H9 (cell line): ENCODE results near the gene CCDC110. TPM values are rescaled to one million over a fixed set of nuclear protein-coding genes. Genes with fewer than 3 reads are reported as not detected.

Experiments used
- DNase-seq: peaks from one replicate; pipeline ENCODE4 v3.0.0-alpha.2; 2017
- H2AFZ ChIP-seq: one replicate; pipeline ENCODE4 v1.6.1; 2013; ENCODE audit warnings: mild to moderate bottlenecking, low read length, control low read depth, moderate library complexity
- H2AK5ac ChIP-seq: 2 replicates; pipeline ENCODE4 v1.6.1; 2013; ENCODE audit warnings: low read length, control low read depth, mixed read lengths; ENCODE audit not compliant: insufficient read length
- H2BK120ac ChIP-seq: one replicate; pipeline ENCODE4 v1.6.1; 2013; ENCODE audit warnings: low read depth, mild to moderate bottlenecking, low read length, control low read depth, inconsistent platforms; ENCODE audit not compliant: poor library complexity, severe bottlenecking
- H2BK12ac ChIP-seq: 2 replicates; pipeline ENCODE4 v1.6.1; 2013; ENCODE audit warnings: low read length, control low read depth, mixed read lengths, low read depth; ENCODE audit not compliant: insufficient read length
- H2BK15ac ChIP-seq: 2 replicates; pipeline ENCODE4 v1.6.1; 2013; ENCODE audit warnings: low read depth, low read length, control low read depth
- H2BK20ac ChIP-seq: one replicate; pipeline ENCODE4 v1.6.1; 2013; ENCODE audit warnings: low read depth, mild to moderate bottlenecking, low read length, control low read depth, inconsistent platforms; ENCODE audit not compliant: poor library complexity, severe bottlenecking
- H2BK5ac ChIP-seq: 2 replicates; pipeline ENCODE4 v1.6.1; 2013; ENCODE audit warnings: low read length, control low read depth, mixed read lengths; ENCODE audit not compliant: insufficient read length
- H3K14ac ChIP-seq: 2 replicates; pipeline ENCODE4 v1.6.1; 2013; ENCODE audit warnings: low read length, control low read depth; ENCODE audit not compliant: insufficient read depth
- H3K18ac ChIP-seq: 2 replicates; pipeline ENCODE4 v1.6.1; 2013; ENCODE audit warnings: low read depth, mild to moderate bottlenecking, mixed read lengths, low read length, control low read depth; ENCODE audit not compliant: insufficient read length
- H3K23ac ChIP-seq: 2 replicates; pipeline ENCODE4 v1.6.1; 2013; ENCODE audit warnings: low read length, control low read depth, mixed read lengths, low read depth; ENCODE audit not compliant: insufficient read length
- H3K23me2 ChIP-seq: 2 replicates; pipeline ENCODE4 v1.6.1; 2013; ENCODE audit warnings: low read depth, mild to moderate bottlenecking, mixed read lengths, low read length, control low read depth; ENCODE audit not compliant: insufficient read length, poor library complexity, severe bottlenecking
- H3K27ac ChIP-seq: 2 replicates; pipeline ENCODE4 v1.5.1; 2013; ENCODE audit warnings: low read length, control low read depth, mixed read lengths, low read depth; ENCODE audit not compliant: insufficient read length
- H3K27me3 ChIP-seq: 2 replicates; pipeline ENCODE4 v1.6.1; 2013; ENCODE audit warnings: low read length, control low read depth, inconsistent platforms; ENCODE audit not compliant: insufficient read depth
- H3K4ac ChIP-seq: 2 replicates; pipeline ENCODE4 v1.6.1; 2013; ENCODE audit warnings: low read depth, mild to moderate bottlenecking, control low read depth, inconsistent platforms, low read length, moderate library complexity
- H3K4me1 ChIP-seq: 2 replicates; pipeline ENCODE4 v1.6.1; 2013; ENCODE audit warnings: low read length, control low read depth, inconsistent platforms; ENCODE audit not compliant: insufficient read depth
- H3K4me2 ChIP-seq: 2 replicates; pipeline ENCODE4 v1.6.1; 2013; ENCODE audit warnings: low read length, control low read depth, mixed read lengths; ENCODE audit not compliant: insufficient read length, insufficient read depth
- H3K56ac ChIP-seq: 2 replicates; pipeline ENCODE4 v1.6.1; 2013; ENCODE audit warnings: low read depth, mild to moderate bottlenecking, mixed read lengths, low read length, control low read depth; ENCODE audit not compliant: insufficient read length
- H3K79me1 ChIP-seq: 2 replicates; pipeline ENCODE4 v1.6.1; 2013; ENCODE audit warnings: low read depth, mild to moderate bottlenecking, moderate library complexity, low read length, control low read depth, inconsistent platforms; ENCODE audit not compliant: insufficient read depth, poor library complexity, severe bottlenecking
- H3K79me2 ChIP-seq: 2 replicates; pipeline ENCODE4 v1.6.1; 2013; ENCODE audit warnings: low read length, control low read depth, inconsistent platforms; ENCODE audit not compliant: insufficient read depth
- H3K9ac ChIP-seq: 2 replicates; pipeline ENCODE4 v1.6.1; 2013; ENCODE audit warnings: low read length, control low read depth, mixed read lengths; ENCODE audit not compliant: insufficient read length; ENCODE audit errors: extremely low read depth
- H3K9me3 ChIP-seq: one replicate; pipeline ENCODE4 v1.6.1; 2013; ENCODE audit warnings: low read depth, low read length, inconsistent platforms; ENCODE audit not compliant: control insufficient read depth
- H3T11ph ChIP-seq: one replicate; pipeline ENCODE4 v1.6.1; 2013; ENCODE audit warnings: mild to moderate bottlenecking, low read length, control low read depth, inconsistent platforms
- H4K20me1 ChIP-seq: one replicate; pipeline ENCODE4 v1.6.1; 2013; ENCODE audit not compliant: control insufficient read depth, insufficient read length, insufficient read depth
- H4K5ac ChIP-seq: 2 replicates; pipeline ENCODE4 v1.6.1; 2013; ENCODE audit warnings: low read depth, mild to moderate bottlenecking, mixed read lengths, low read length, control low read depth; ENCODE audit not compliant: insufficient read length
- H4K8ac ChIP-seq: replicated peaks from 2 replicates; pipeline ENCODE4 v1.6.1; 2013; ENCODE audit warnings: low read length, control low read depth, mixed read lengths, low read depth; ENCODE audit not compliant: insufficient read length
- H4K91ac ChIP-seq: 2 replicates; pipeline ENCODE4 v1.6.1; 2013; ENCODE audit warnings: low read depth, mild to moderate bottlenecking, moderate library complexity, mixed read lengths, low read length, control low read depth; ENCODE audit not compliant: insufficient read length
- H3K27ac Mint-ChIP-seq, 3 experiments: 2 replicates in 2 of 3; 3 replicates in 1 of 3; pipeline ENCODE4 v1.8.0; 2020 to 2021; ENCODE audit warnings: mixed read lengths in 3 of 3, mild to moderate bottlenecking in 1 of 3, moderate library complexity in 1 of 3
- H3K27me3 Mint-ChIP-seq: 2 replicates; pipeline ENCODE4 v1.8.0; 2021; ENCODE audit warnings: low read depth, mild to moderate bottlenecking, moderate library complexity, mixed read lengths
- H3K36me3 Mint-ChIP-seq, 3 experiments: 2 replicates in 2 of 3; 3 replicates in 1 of 3; pipeline ENCODE4 v1.8.0; 2020 to 2021; ENCODE audit warnings: low read depth in 3 of 3, mixed read lengths in 3 of 3; ENCODE audit not compliant: insufficient read depth in 1 of 3
- H3K4me1 Mint-ChIP-seq, 2 experiments: 2 replicates each; pipeline ENCODE4 v1.8.0; 2020; ENCODE audit warnings: mixed read lengths in 2 of 2
- H3K4me3 Mint-ChIP-seq, 2 experiments: 2 replicates in 1 of 2; 3 replicates in 1 of 2; pipeline ENCODE4 v1.8.0; 2020 to 2021; ENCODE audit warnings: mild to moderate bottlenecking in 2 of 2, mixed read lengths in 2 of 2, moderate library complexity in 1 of 2
- H3K9me3 Mint-ChIP-seq, 2 experiments: 2 replicates in 1 of 2; 3 replicates in 1 of 2; pipeline ENCODE4 v1.8.0; 2020; ENCODE audit warnings: mild to moderate bottlenecking in 2 of 2, mixed read lengths in 2 of 2, moderate library complexity in 1 of 2
- WGBS: extraction: QIAGEN DNeasy Blood & Tissue Kit; methylation state at CpG from one replicate; pipeline ENCODE4 v1.1.7; 2013; ENCODE audit warnings: missing lambda C conversion rate, low lambda C conversion rate, mixed read lengths; ENCODE audit not compliant: insufficient read length; ENCODE audit errors: extremely low coverage; 5-methylcytosine and 5-hydroxymethylcytosine counted together
- total RNA-seq: library from RNA; stranded (reverse); gene quantifications from 2 replicates; pipeline ENCODE4 v1.2.1, GENCODE V29; 2021
- TF ChIP-seq, protein P1 (sequence below): fragments of 200-600 bp; sonication (generic); conservative IDR thresholded peaks from 3 replicates; pipeline ENCODE4 v1.8.0; 2021; ENCODE audit warnings: antibody characterized with exemption, mild to moderate bottlenecking

The CCDC110 gene
- total RNA-seq, 1 experiment from 2014 or later: 2.3 TPM

DNA sequence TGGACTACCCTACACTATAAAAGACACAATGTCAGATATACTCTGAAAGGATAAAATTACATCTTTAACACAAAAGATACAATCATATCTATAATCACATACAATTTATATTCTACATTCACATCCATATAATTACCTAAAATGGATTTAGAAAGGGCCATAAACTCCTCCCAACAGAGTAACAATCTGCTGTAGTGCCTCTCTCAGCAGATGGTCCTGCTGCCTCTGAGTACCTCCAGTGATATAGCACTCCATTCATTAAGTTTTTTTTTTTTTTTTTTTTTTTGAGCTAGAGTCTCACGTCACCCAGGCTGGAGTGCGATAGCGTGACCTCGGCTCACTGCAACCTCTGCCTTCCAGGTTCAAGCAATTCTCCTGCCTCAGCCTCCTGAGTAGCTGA is 67.5 kb downstream of the CCDC110 start:
- Mint-ChIP-seq H3K4me1 (peaks cover 0 to 2% of the 10 kb centered on the region in 2 experiments; a peak in 1 of 4 replicates), H3K27me3 (no peaks in the 10 kb centered on the region), H3K4me3 (no peak overlapping the region), H3K9me3 (no peaks in the 10 kb centered on the region), H3K27ac (no peak overlapping the region; a peak in 1 of 7 replicates), H3K36me3 (peaks cover 3 to 72% (median 66%) of the 10 kb centered on the region in 3 experiments; a peak in 6 of 7 replicates)
- H3K9ac ChIP-seq: no peak overlapping the region
- no peak overlapping the region for H2AFZ ChIP-seq
- H2BK120ac ChIP-seq: no peak overlapping the region
- H3K27me3 ChIP-seq: no peaks in the 10 kb centered on the region
- no peaks in the 10 kb centered on the region for H3K79me2 ChIP-seq
- H4K20me1 ChIP-seq: no peaks in the 10 kb centered on the region
- H3K4me2 ChIP-seq: no peak overlapping the region
- H2BK12ac ChIP-seq: no peak overlapping the region
- no peak overlapping the region for H4K8ac ChIP-seq
- DNase-seq: no peak
- H3K27ac ChIP-seq: no peak overlapping the region
- H2BK20ac ChIP-seq: no peak overlapping the region
- no peak overlapping the region for H2BK15ac ChIP-seq
- H4K5ac ChIP-seq: no peak overlapping the region
- WGBS: no CpG with 5 or more reads among the region's 4 CpGs
- no peaks in the 10 kb centered on the region for H3K4me1 ChIP-seq
- no peak overlapping the region for H3T11ph ChIP-seq
- no peak overlapping the region for H4K91ac ChIP-seq
- no peak overlapping the region for H3K18ac ChIP-seq
- no peak overlapping the region for H2AK5ac ChIP-seq
- no peak overlapping the region for H3K56ac ChIP-seq
- no peak overlapping the region for H3K4ac ChIP-seq
- no peaks in the 10 kb centered on the region for H3K23me2 ChIP-seq
- H3K9me3 ChIP-seq: no peaks in the 10 kb centered on the region
- no peak overlapping the region for H3K14ac ChIP-seq
- H3K79me1 ChIP-seq: no peaks in the 10 kb centered on the region
- TF ChIP-seq, protein P1, sequence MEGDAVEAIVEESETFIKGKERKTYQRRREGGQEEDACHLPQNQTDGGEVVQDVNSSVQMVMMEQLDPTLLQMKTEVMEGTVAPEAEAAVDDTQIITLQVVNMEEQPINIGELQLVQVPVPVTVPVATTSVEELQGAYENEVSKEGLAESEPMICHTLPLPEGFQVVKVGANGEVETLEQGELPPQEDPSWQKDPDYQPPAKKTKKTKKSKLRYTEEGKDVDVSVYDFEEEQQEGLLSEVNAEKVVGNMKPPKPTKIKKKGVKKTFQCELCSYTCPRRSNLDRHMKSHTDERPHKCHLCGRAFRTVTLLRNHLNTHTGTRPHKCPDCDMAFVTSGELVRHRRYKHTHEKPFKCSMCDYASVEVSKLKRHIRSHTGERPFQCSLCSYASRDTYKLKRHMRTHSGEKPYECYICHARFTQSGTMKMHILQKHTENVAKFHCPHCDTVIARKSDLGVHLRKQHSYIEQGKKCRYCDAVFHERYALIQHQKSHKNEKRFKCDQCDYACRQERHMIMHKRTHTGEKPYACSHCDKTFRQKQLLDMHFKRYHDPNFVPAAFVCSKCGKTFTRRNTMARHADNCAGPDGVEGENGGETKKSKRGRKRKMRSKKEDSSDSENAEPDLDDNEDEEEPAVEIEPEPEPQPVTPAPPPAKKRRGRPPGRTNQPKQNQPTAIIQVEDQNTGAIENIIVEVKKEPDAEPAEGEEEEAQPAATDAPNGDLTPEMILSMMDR: no peak
- H2BK5ac ChIP-seq: no peak overlapping the region
- H3K23ac ChIP-seq: no peak overlapping the region
